ENCODE results near the gene FBLN5. TPM values are rescaled to one million over a fixed set of nuclear protein-coding genes. Genes with fewer than 3 reads are reported as not detected.

Gene FBLN5
- total RNA-seq, 1 experiment from 2014 or later = 0.23 TPM

- Histone ChIP-seq H3K4me1 (ENCODE audit: control insufficient read depth, insufficient read depth, low read length) (no peaks in the 10 kb centered on the region), H3K4me3 (ENCODE audit: low read depth in 2 of 2, low read length in 2 of 2) (peak overlapping the region in 1 of 2 experiments; percentile 43; a peak in 1 of 4 replicates), H3K9me3 (ENCODE audit: control insufficient read depth, insufficient read depth, low read depth, low read length) (no peaks in the 10 kb centered on the region), H3K27ac (ENCODE audit: low read length) (no peak overlapping the region), H3K36me3 (ENCODE audit: control insufficient read depth, insufficient read depth, low read length) (no peaks in the 10 kb centered on the region), H3K27me3 (ENCODE audit: control insufficient read depth, insufficient read depth, low read length) (peaks cover 6% of the 10 kb centered on the region)
- ATAC-seq (no peak), DNase-seq (ENCODE audit: low read depth, low spot score) (no peak)
- in situ Hi-C loops (cut with HindIII; ENCODE audit: low pct_unique_long_range_greater_than_20kb, low sequenced_read_pairs) = no loop called here
- TF ChIP-seq CTCF (IDR thresholded peaks at IDR 0.05) (no peak), SIN3A (IDR thresholded peaks at IDR 0.05; ENCODE audit: borderline replicate concordance, insufficient read depth, low read depth, low read length) (no peak), REST (IDR thresholded peaks at IDR 0.05; ENCODE audit: insufficient read depth in 1 of 2, low read depth in 2 of 2, low read length in 1 of 2) (no peak), TCF7L2 (IDR thresholded peaks at IDR 0.05; ENCODE audit: low read depth, low read length) (no peak), POLR2AphosphoS5 (IDR thresholded peaks at IDR 0.05; ENCODE audit: low read depth, low read length) (no peak)
- ChIA-PET CTCF (no interaction called here), POLR2A (no interaction called here)
- BruUV-seq (replicated peaks) = no TSS peak
- intact Hi-C loops (cut with micrococcal nuclease; ENCODE audit: unreplicated experiment) = no loop called here
Measured at GRCh38 chr14:91945751-91946621, 1.5 kb downstream of the FBLN5 start.

GRCh38 chr14:91942946-91943345, 4.5 kb downstream of the FBLN5 start:
- peaks cover 3% of the 10 kb centered on the region for H3K27me3 ChIP-seq (ENCODE audit: control insufficient read depth, insufficient read depth, low read length)
- POLR2A ChIA-PET = no interaction called here
- no TSS peak for BruUV-seq (replicated peaks)
- intact Hi-C loops (cut with micrococcal nuclease; ENCODE audit: unreplicated experiment) = no loop called here
- ATAC-seq (no peak), DNase-seq (ENCODE audit: low read depth, low spot score) (no peak)
- CTCF ChIA-PET = no interaction called here
- H3K4me1 ChIP-seq (ENCODE audit: control insufficient read depth, insufficient read depth, low read length) = no peaks in the 10 kb centered on the region
- no peak for TF ChIP-seq TCF7L2 (IDR thresholded peaks at IDR 0.05; ENCODE audit: low read depth, low read length)
- TF ChIP-seq REST (IDR thresholded peaks at IDR 0.05; ENCODE audit: insufficient read depth in 1 of 2, low read depth in 2 of 2, low read length in 1 of 2) = no peak
- no peak for TF ChIP-seq SIN3A (IDR thresholded peaks at IDR 0.05; ENCODE audit: borderline replicate concordance, insufficient read depth, low read depth, low read length)
- no peak for TF ChIP-seq CTCF (IDR thresholded peaks at IDR 0.05)
- no peak for TF ChIP-seq POLR2AphosphoS5 (IDR thresholded peaks at IDR 0.05; ENCODE audit: low read depth, low read length)
- H3K4me3 ChIP-seq (ENCODE audit: low read depth in 2 of 2, low read length in 2 of 2) = no peak overlapping the region
- H3K9me3 ChIP-seq (ENCODE audit: control insufficient read depth, insufficient read depth, low read depth, low read length) = no peaks in the 10 kb centered on the region
- H3K36me3 ChIP-seq (ENCODE audit: control insufficient read depth, insufficient read depth, low read length) = no peaks in the 10 kb centered on the region
- in situ Hi-C loops (cut with HindIII; ENCODE audit: low pct_unique_long_range_greater_than_20kb, low sequenced_read_pairs) = no loop called here
- no peak overlapping the region for H3K27ac ChIP-seq (ENCODE audit: low read length)

All from Panc1 (cell line).